ENCODE results near the gene DGKD.

The DGKD gene

DNA sequence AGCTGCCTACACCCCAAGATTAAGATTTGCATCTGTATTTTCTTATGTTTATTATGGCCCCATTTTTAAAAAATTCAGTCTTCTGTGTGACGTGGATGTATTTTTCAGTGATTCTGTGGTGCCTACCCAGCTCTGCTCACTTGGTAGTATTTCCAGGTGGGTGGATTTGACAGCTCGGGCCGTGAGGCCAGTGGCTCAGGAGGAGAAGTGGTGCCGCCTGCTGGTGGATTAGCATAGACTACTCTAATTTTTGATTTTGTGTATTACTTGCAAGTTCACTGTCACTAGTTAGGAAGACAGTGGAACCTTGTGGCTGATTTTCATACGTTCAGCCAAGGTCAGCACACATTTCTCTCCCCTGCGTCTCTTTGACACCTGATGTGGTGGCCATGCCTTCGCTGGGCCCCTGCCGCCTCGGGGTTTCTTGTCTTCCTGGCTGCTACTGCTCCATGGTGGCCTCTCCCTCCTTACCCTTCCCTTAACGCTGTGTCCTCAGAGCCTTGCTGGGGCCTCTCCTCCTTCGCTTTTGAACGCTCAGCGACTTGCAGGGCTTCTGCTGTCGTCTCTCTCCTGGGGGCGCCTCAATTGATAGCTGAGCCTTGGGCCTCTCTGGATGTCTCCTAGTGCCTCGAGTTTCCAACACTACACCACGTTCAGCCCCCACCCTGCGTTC, 89.4 kb downstream of the DGKD start:
- DNase-seq (ENCODE audit: low read depth in 3 of 3), result peak; percentile 59 to 80 (median 68)

DNA sequence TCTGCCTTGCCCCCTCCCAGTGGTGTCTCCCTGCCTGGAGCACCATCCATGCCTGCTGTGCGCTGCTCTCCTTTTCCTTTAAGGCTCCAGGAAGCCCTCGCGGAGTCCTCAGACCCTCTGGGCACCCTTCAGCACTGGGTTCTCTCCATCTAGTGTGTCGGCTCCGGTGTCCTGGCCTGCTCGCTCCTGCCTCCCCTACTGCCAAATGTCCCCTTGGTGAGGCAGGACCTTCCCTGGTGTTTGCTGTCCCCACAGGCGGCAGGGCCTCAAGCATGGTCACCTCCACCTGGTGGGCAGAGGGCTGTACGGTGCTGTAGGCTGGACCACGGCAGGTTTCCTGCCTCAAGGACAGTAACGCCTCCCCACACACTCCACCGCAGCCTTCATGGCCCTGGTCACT, 90.2 kb downstream of the DGKD start:
- DNase-seq (ENCODE audit: low read depth in 3 of 3), result no peak

DNA sequence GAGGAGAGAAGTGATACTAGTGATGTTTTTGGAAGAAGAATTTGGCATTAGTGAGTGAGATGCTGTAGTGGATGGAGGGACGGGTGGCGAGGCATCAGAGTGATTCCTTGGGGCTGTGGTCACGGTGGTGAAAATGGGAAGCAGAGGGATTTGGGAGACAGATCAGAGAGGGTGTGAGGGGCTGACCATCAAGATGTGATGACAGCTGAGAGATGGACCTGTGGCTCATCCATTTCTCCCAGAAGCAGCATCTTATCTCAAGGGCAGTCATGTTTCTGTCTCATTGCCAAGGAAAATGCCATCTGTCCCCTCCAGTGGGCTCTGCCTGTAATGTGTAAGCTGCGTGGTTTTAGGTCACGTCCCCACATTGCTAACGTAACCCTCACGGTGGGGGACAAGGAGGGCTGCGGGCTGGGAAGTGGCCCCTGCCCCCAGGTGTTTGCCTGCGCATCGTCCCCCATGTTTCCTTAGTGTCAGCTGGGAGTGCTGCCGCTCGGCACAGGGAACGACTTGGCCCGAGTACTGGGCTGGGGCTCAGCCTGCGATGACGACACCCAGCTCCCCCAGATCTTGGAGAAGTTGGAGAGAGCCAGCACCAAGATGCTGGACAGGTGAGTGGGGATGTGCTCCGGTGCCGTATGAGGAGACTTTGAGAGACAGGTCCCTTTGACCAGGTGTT, 91.0 kb downstream of the DGKD start:
- DNase-seq (ENCODE audit: low read depth in 3 of 3), result no peak

DNA sequence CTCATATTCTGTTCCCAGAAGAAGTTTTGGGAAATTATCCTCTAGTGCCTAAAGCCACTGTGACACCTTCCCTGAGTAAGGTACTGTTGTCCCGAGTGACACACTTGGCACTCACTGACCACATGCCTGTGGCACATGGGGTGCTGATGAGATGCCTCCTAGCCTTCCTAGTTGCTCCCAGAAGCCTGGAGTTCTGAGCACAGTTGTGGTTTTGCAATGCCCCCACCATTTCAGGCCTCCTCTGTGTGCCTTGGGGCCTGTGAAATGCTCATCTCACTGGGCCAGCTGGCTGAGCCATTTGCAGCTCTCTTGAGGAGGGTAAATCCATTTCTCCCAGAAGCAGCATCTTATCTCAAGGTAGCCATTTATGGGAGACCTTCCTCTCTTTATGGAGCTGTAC, 91.8 kb downstream of the DGKD start:
- no peak for DNase-seq (ENCODE audit: low read depth in 3 of 3)

DNA sequence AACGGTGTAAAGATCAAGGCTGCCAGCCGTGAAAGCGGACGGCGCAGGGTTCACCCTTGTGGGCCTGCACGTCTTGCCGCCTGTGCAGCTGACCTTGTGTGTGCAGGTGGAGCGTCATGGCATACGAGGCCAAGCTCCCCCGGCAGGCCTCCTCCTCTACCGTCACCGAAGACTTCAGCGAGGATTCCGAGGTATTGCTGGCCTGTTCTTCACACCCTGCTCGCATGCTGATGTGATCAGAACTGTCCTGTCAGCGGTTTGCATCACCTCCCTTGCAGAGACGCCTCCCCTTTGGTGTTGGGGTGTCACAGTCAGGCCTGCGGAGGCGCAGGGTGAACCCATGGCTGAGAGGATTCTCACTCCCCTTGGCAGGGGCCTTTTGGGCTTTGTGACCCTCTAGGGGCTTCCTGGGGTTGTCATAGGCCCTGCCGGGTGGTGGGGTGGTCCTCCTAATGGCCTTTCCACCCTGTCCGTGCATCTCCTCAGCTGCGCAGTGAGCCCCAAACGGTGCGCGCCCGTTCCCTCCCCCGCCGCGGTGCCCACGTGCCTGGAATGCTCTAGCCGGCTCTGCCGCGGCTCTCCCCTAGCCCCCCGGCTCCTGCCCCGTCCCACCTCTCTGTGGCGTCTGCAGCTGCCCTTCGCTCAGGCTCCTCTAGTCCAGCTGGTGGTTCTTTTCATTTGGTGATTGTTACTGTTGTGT, 92.5 kb downstream of the DGKD start:
- DNase-seq (ENCODE audit: low read depth in 3 of 3), result no peak

DNA sequence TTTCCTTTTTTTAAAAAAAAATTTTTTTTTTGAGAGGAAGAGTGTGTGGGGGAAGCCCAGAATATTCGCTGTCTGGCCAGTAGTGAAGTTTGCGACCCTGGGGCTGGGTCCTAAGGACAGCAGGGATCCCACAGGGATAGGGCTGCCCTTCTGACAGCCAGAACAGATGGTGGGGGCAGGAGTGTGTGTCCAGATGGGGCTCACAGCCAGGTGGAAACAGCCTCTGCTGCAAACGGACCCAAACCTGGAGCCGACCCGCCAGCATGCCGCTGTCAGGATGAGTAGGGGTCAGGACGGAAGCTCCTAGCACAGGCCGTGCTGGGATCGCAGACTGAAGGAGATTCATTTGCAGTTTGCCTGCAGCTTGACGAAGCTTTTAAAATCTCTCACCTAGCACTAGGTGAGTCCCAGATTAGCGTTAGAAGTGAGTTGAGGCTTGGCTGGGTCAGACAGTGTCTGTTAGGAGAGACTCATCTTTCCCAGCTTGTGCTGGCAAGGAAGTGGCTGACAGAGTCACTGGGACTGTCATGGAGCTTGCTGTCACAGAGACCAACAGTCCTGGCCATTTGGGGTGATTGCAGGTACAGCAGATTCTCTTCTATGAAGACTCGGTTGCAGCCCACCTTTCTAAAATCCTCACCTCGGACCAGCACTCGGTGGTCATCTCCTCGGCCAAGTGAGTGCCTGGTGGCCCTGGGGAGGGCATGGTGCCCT, 93.4 kb downstream of the DGKD start:
- no peak for DNase-seq (ENCODE audit: low read depth in 3 of 3)

DNA sequence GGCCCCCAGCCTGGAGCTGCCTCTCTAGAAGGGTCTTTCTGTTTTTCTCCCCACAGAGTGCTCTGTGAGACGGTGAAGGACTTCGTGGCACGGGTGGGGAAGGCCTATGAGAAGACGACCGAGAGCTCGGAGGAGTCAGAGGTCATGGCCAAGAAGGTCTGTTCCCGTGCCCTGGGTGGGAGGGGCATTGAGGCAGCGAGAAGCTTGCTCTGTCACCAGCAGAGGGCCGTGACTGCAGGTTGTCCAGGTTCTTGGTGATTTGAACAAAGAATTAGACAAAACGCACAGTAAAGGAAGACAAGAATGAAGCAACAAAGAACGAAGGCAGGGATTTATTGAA, 93.9 kb downstream of the DGKD start:
- DNase-seq (ENCODE audit: low read depth in 3 of 3), result no peak

DNA sequence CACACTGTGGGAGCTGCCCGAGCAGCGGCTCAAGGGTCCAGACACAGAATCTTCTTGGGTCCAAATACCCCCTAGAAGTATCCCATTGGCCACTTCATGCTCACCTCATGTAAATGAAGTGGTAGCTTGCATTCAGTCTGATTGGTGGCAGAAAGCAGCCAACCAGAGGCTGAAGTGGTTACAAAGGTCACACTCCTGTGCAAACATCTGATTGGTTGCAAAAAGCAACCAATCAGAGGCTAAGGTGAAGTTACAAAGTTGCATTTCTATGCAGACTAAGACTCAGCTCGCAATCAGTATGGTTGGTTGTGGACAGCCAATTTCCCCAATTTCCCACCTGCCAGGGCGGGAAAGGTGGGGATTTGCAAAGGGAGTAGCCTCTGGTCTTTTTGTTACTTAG, 94.3 kb downstream of the DGKD start:
- no peak for DNase-seq (ENCODE audit: low read depth in 3 of 3)

DNA sequence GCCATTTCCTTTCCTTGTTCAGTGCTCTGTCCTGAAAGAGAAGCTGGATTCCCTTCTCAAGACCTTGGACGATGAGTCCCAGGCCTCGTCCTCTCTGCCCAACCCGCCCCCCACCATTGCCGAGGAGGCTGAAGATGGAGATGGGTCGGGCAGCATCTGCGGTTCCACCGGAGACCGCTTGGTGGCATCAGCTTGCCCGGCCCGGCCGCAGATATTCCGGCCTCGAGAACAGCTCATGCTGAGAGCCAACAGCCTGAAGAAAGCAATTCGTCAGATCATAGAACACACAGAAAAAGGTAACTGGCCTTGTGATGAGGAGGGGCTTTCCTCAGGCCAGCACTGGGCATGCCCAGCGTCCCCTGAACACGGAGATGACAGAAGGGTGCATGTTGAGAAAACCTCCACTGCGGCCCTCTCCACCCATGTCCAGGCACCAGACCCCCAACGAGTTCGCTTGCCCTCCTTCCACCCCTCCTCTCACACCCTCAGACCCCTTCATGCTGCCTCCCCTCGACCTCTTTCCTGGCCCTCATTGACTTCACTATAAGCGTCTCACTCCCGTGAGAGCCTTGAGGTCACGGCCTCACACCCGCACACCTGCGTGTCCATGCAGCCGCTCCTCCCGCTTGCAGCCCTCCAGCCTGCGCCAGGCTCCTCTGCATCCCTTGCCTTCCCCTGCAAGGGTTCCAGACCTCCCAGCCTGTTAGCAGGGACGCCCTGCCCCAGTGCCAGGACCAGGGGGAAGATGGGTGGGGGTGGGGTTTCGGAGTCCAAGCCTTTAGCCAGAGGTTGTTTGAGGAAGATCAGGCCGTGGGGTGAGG, 95.0 kb downstream of the DGKD start:
- DNase-seq (ENCODE audit: low read depth in 3 of 3), result no peak

DNA sequence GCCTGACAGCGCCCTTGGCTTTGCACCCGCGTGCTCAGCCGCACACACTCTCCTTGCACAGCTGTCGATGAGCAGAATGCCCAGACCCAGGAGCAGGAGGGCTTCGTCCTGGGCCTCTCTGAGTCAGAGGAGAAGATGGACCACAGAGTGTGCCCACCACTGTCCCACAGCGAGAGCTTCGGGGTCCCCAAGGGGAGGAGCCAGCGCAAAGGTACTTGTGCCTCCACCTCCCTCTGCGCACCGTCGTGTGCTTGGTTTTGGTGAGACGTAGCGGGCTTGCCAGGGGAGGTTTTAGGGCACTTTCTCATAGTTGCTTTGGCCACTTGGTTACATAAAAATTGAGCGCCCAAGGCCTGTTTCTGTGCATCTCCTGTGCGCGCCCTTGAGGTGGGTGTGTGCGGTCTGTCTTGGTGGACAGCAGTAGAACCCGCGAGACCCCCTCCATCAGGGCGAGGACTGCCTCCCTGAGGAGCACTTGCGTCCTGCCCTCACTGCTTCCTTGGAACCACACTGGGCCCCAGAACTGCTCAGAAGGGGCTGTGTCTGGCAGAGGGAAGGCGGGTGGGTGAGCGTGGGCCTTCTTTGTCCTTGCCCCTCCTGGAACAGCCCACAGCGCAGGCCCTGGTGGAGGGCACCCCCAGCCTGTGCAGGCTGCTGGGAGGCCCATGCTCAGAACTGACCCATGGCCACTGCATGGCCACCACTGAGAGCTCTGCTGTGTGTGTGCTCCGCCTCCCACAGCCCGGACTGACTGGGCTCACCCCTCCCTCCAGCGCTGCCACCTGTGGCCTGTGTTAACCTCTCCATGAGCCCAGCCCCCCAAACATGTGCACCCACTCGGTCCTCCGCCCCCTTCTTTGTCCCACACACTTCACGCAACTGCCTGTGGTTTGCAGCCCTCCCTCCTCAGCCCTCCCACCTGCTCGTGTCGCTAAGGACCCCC, 95.9 kb downstream of the DGKD start:
- no peak for DNase-seq (ENCODE audit: low read depth in 3 of 3)

DNA sequence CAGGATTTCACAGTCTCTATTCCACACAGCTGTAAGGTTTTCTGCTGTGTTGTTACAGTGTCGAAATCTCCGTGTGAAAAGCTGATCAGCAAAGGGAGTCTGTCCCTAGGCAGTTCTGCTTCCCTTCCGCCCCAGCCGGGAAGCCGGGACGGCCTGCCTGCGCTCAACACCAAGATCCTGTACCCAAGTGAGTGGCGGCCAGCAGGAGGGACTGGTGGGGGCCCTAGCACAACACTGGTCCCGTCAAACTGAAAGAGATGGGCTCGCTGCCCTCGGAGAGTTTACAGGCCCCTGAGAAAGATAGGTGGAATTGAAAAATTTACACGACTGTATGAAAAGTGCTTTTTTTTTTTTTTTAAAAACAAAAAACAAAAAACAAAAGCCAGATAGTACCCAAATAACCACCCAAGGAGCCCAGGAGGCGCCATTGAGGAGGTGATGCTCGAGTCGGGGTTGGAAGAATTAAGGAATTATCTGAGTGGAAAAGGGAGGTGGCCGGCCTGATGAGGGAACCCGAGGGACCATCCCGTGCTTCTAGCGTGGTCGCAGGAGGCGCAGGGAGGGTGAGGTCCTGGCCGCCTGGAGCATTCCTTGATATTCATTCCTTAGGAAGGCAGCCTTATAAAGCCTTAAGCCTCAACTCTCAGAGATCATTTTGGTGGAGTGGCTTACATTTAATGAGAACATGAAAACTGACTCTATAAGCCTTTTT, 96.7 kb downstream of the DGKD start:
- no peak for DNase-seq (ENCODE audit: low read depth in 3 of 3)

DNA sequence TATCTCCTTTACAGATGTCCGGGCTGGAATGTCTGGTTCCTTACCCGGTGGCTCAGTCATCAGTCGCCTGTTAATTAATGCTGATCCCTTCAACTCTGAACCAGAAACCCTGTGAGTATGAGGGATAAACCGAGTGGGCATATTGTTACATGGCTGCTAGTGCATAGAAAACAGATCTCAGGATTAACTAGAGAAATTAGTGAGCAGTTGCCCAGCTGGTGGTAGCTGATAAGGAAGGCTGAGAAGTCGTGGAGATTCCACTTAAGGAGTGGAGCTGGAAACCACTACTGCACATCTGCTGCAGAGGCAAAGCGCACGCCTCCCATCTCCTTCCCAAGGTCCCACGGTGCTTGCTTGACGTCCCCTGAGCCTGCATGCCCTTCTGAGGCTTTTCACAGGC, 97.7 kb downstream of the DGKD start:
- no peak for DNase-seq (ENCODE audit: low read depth in 3 of 3)

DNA sequence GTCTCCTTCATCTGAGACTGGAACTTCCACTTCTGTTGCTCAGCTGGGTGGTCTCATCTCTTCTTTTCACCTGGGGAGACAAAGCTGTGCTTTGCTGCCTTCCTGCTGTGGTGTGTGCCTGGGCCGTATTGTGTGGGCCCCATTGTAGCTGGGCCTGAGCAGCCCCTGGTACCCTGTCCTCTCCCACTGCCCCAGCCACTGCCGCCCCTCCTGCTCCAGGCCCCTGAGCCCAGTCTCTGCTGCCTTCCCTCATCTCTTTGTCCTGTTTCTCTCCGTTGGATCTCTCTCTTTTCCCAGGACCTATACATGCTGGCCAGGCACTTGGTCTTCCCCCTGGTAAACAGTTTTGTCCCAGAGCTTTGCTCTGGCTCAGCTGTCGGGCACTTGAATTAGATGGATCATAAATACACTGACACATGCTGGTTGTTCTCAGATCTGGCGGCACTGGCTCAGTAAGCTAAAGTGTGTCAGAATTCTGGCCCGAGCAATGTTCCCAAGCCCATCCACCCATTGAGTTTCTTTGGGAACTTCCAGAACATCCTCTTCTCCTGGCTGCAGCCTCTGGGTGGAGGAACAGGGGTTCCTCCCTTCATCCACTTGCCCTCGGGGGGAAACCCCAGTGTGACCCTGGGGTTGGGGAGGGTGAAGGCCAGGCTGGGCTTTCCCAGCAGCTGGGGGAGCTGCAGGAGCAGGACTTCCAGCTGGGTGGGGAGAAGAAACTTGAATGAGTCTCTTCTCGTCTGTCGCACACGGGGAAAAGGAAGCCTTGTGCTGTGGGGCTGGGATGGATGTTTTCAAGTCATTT, 99.0 kb downstream of the DGKD start:
- no peak for DNase-seq (ENCODE audit: low read depth in 3 of 3)

DNA sequence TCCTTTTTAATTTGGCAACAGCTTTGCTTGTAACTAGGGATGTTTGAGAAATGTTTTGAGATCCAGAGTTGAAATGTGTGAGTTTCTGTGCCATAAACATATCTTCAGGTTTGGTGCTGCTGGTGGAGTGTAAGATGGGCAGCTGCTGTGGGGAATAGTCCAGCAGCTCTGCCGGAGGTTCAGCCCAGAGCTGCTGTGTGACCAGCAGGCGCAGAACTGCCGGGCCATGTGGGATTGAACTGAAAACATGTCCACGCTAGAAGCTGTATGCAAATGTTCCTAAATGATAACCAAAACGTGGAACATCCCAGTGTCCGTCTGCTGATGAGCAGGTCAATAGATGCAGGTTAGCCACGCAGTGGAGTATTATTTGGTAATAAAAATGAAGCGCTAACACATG, 99.6 kb downstream of the DGKD start:
- no peak for DNase-seq (ENCODE audit: low read depth in 3 of 3)

DNA sequence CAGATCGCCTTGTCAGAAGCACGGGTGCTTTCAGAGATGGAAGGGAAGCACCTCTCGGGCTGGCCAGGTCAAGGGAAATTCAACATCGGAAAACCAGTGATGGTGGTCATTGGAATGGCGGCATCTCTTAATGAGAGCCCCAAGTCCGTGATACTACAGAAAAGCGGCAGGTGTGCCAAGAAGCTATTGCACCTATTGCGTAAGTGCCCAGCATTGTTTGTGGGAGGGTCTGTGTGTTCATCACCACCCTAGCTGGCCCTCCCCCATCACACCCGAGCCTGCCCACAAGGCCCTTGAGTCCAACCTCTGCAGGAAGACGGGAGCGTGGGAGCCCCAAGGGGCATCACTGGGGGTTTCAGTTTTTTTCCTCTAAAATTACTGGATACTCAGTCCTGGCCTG, 100.7 kb downstream of the DGKD start:
- DNase-seq (ENCODE audit: low read depth in 3 of 3), result no peak

DNA sequence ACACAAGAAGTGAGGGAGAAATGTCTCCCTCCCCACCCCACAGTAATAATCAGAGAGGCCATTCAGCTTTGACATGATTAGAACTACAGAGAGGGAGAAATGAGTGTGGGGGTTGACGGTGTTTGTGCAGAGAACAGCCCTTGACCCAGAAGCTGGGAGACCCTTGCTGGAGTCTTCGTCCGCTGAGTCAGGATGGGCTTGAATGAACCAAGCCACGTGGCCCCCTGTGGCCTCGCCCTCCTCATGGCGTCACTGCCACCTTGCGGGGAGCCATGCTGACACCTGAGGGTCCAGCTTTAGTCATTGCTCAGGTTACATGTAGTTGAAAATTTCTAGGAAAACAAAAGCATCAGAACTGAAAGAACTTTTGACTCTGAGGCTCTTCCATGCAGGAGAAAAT, 101.2 kb downstream of the DGKD start:
- DNase-seq (ENCODE audit: low read depth in 3 of 3), result no peak

DNA sequence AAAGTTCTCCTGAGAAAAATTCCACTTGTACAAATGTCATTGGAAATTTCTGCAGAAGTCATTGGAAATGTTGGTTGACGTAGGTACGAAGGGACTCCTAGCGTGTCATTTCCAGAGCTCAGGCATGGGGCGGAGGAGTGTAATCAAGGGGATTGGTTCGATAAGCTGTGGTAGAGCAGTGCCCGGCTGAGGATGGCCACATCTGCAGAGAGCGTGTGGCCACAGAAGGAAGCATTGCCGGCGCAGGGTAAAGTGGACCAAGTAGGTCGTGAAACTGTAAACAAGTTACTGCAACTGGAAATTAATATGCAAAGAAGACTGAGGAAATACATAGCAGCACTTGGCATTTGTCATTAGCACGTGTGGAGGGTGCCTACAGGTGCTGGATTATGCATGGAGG, 101.8 kb downstream of the DGKD start:
- no peak for DNase-seq (ENCODE audit: low read depth in 3 of 3)

DNA sequence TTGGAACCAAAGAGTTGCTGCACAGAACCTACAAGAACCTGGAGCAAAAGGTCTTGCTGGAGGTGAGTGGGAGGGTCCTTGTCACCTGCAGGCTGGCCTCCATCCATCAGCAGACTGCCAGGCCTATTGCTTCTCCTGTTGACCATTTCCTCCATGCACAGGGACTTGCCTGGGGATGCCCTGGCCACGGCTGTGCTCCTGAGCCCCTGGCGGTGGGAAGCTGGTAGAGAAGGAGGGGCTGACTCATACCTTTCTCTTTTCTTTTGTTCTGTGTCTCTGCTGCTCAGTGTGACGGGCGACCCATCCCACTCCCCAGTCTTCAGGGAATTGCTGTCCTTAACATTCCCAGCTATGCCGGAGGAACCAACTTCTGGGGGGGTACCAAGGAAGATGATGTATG, 102.6 kb downstream of the DGKD start:
- DNase-seq (ENCODE audit: low read depth in 3 of 3), result no peak

DNA sequence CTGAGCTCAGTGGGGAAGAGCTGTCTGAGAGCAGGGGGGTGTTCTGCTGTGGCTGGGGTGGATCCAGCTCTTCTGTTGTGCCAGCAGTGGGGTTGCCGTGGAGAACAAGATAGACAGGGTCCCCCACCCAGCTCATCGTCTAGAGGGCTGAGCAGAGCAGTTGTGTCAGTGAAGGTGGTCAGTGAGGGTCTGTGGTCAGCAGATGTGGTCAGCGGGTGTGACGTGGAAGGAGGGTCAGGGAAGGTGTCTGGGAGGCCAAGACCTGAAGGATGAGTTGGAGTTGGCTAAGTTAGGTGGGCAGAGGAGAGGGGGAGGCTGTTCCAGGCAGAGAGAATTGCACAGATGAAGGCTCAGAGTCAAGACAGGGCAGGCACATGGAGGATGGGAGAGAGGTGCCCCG, 103.1 kb downstream of the DGKD start:
- DNase-seq (ENCODE audit: low read depth in 3 of 3), result no peak

Data from stimulated activated CD4-positive, alpha-beta T cell treated with anti-CD3 and anti-CD28 coated beads, TNF-alpha, amount 100 ng/mL, for 48 hours (primary cell).